HG03039 (cell line): ENCODE data around the gene RCVRN.

Experiments used
- ATAC-seq: cut with Tn5 transposase; IDR thresholded peaks from one replicate; pipeline ENCODE4 v1.9.1; 2021; ENCODE audit warnings: mild to moderate bottlenecking, moderate library complexity; ENCODE audit not compliant: unreplicated experiment

Gene RCVRN

GRCh38 chr17:9899280-9900043 is 5.6 kb downstream of the RCVRN start:
- no peak for ATAC-seq

- ATAC-seq, result no peak
Observed at GRCh38 chr17:9898812-9899211, 6.3 kb downstream of the RCVRN start.

GRCh38 chr17:9897372-9897968 is 7.6 kb downstream of the RCVRN start:
- ATAC-seq, result no peak

- no peak for ATAC-seq
Observed at GRCh38 chr17:9895923-9896322, 9.1 kb downstream of the RCVRN start.

GRCh38 chr17:9894231-9894630 is 10.8 kb downstream of the RCVRN start:
- ATAC-seq, result no peak

GRCh38 chr17:9893411-9894012 is 11.6 kb downstream of the RCVRN start:
- ATAC-seq, result no peak

GRCh38 chr17:9890124-9890523 is 14.9 kb downstream of the RCVRN start:
- no peak for ATAC-seq

- ATAC-seq, result no peak
Observed at GRCh38 chr17:9887508-9887907, 17.6 kb downstream of the RCVRN start.

GRCh38 chr17:9886141-9886930 is 18.7 kb downstream of the RCVRN start:
- no peak for ATAC-seq

GRCh38 chr17:9883451-9883850 is 21.6 kb downstream of the RCVRN start:
- no peak for ATAC-seq

GRCh38 chr17:9880582-9880999 is 24.5 kb downstream of the RCVRN start:
- ATAC-seq, result no peak

GRCh38 chr17:9878786-9879525 is 26.1 kb downstream of the RCVRN start:
- ATAC-seq, result no peak

- ATAC-seq, result no peak
Observed at GRCh38 chr17:9878356-9878755, 26.7 kb downstream of the RCVRN start.

- no peak for ATAC-seq
Observed at GRCh38 chr17:9875441-9875840, 29.6 kb downstream of the RCVRN start.

GRCh38 chr17:9874722-9875121 is 30.3 kb downstream of the RCVRN start:
- no peak for ATAC-seq

GRCh38 chr17:9872852-9873251 is 32.2 kb downstream of the RCVRN start:
- ATAC-seq, result no peak

GRCh38 chr17:9868552-9868951 is 36.5 kb downstream of the RCVRN start:
- no peak for ATAC-seq

GRCh38 chr17:9865586-9865985 is 39.5 kb downstream of the RCVRN start:
- no peak for ATAC-seq

- ATAC-seq, result no peak
Observed at GRCh38 chr17:9862949-9863348, 42.1 kb downstream of the RCVRN start.

- ATAC-seq, result no peak
Observed at GRCh38 chr17:9862220-9862619, 42.9 kb downstream of the RCVRN start.

- ATAC-seq, result no peak
Observed at GRCh38 chr17:9860851-9861250, 44.2 kb downstream of the RCVRN start.
